Measurements from ENCODE around the gene CTSH.

GRCh38 chr15:78978601-78979179 lies 33.8 kb upstream of the CTSH start:
- no peak for TF ChIP-seq CTCF (IDR thresholded peaks at IDR 0.05)
- no peak for TF ChIP-seq POLR2A (IDR thresholded peaks at IDR 0.05)
